HepG2 (cell line): ENCODE data around the gene TXNRD3. TPM values are rescaled to one million over a fixed set of nuclear protein-coding genes. Genes with fewer than 3 reads are reported as not detected.

Source experiments
- ATAC-seq: fragments of 200-7000 bp; cut with Tn5 transposase; 3 replicates; pipeline ENCODE4 v1.9.1; 2020; ENCODE audit warnings: mild to moderate bottlenecking, moderate library complexity
- BruUV-seq: library from RNA; stranded (reverse); fragments of 400-500 nt; replicated peaks from 2 replicates; lab custom pipeline; 2021; lab: Mats Ljungman, UMichigan
- CTCF ChIA-PET: fragments of 300-600 bp; formaldehyde crosslinking; extraction: SDS; loops from one replicate; lab custom pipeline; 2021; ENCODE audit warnings: low total read pairs, inconsistent platforms, low intra/inter-chr PET ratio; lab: Yijun Ruan, JAX
- POLR2A ChIA-PET: fragments of 350-600 bp; sonication (Branson Sonifier 250); formaldehyde crosslinking; loops from one replicate; lab custom pipeline; 2020; ENCODE audit warnings: antibody characterized with exemption, inconsistent platforms; lab: Yijun Ruan, JAX
- DNase-seq: peaks from one replicate; pipeline ENCODE4 v3.0.0-alpha.2; 2015; ENCODE audit warnings: low spot score
- FAIRE-seq: peaks from 3 replicates; lab custom pipeline; 2011; peaks lifted over from hg19 to GRCh38; lab: Jason Lieb, UNC
- H2AFZ ChIP-seq: one replicate; pipeline ENCODE4 v1.6.1; 2011; ENCODE audit warnings: low read length, inconsistent platforms
- H3K27ac ChIP-seq: fragments of 300-600 bp; 3 replicates; pipeline ENCODE4 v1.8.0; 2011; ENCODE audit warnings: mixed run types, mild to moderate bottlenecking, mixed read lengths, low read length, inconsistent platforms; ENCODE audit not compliant: insufficient read depth; ENCODE audit errors: extremely low read length
- H3K27me3 ChIP-seq, 2 experiments: fragments of 200-600 bp in 1 of 2; 2 replicates in 1 of 2; 3 replicates in 1 of 2; pipeline versions ENCODE4 v1.6.0 to v1.8.0; 2011; ENCODE audit warnings: low read length in 2 of 2, mild to moderate bottlenecking in 2 of 2, moderate library complexity in 2 of 2, inconsistent platforms in 1 of 2; ENCODE audit not compliant: insufficient read depth in 2 of 2, control insufficient read depth in 1 of 2
- H3K36me3 ChIP-seq, 2 experiments: fragments of 200-600 bp in 1 of 2; replicated peaks in 1 of 2; 2 replicates in 1 of 2; 3 replicates in 1 of 2; pipeline versions ENCODE4 v1.5.1 to v1.8.0; 2011; ENCODE audit warnings: low read length in 2 of 2, inconsistent platforms in 1 of 2; ENCODE audit not compliant: insufficient read depth in 2 of 2, control insufficient read depth in 1 of 2
- H3K4me1 ChIP-seq: 2 replicates; pipeline ENCODE4 v1.5.1; 2012; ENCODE audit warnings: low read length, inconsistent platforms; ENCODE audit not compliant: insufficient read depth
- H3K4me2 ChIP-seq: 2 replicates; pipeline ENCODE4 v1.6.0; 2011; ENCODE audit warnings: low read depth, low read length, inconsistent platforms
- H3K4me3 ChIP-seq, 3 experiments: fragments of 200-600 bp in 1 of 3; sonication (generic), shearing (Covaris generic) in 1 of 3; replicated peaks in 1 of 3; 2 replicates each; pipeline ENCODE4 v1.5.1; 2011 to 2016; ENCODE audit warnings: low read length in 3 of 3, inconsistent platforms in 2 of 3, low read depth in 2 of 3, mild to moderate bottlenecking in 2 of 3, control low read depth in 1 of 3, mixed read lengths in 1 of 3; ENCODE audit not compliant: insufficient read depth in 1 of 3
- H3K79me2 ChIP-seq: one replicate; pipeline ENCODE4 v1.6.1; 2011; ENCODE audit warnings: low read length, inconsistent platforms; ENCODE audit not compliant: insufficient read depth
- H3K9ac ChIP-seq: 2 replicates; pipeline ENCODE4 v1.6.0; 2011; ENCODE audit warnings: mild to moderate bottlenecking, low read depth, low read length, inconsistent platforms; ENCODE audit not compliant: insufficient read depth
- H3K9me3 ChIP-seq: 2 replicates; pipeline ENCODE4 v1.5.1; 2012; ENCODE audit warnings: mild to moderate bottlenecking, low read length
- H4K20me1 ChIP-seq: 2 replicates; pipeline ENCODE4 v1.6.0; 2011; ENCODE audit warnings: inconsistent platforms, mild to moderate bottlenecking, low read length, moderate library complexity; ENCODE audit not compliant: insufficient read depth
- CBX1 ChIP-seq: IDR thresholded peaks from one replicate; pipeline ENCODE4 v1.6.1; 2016; ENCODE audit warnings: antibody characterized with exemption, low read depth
- HHEX ChIP-seq: IDR thresholded peaks from 2 replicates; pipeline ENCODE4 v1.6.1; 2016; ENCODE audit warnings: control low read depth
- MYC ChIP-seq: sonication (generic); formaldehyde crosslinking; IDR thresholded peaks from 2 replicates; pipeline ENCODE4 v1.9.0; 2021; ENCODE audit warnings: missing genetic modification reagents, borderline replicate concordance
- REPIN1 ChIP-seq: sonication (generic); formaldehyde crosslinking; IDR thresholded peaks from 2 replicates; pipeline ENCODE4 v1.8.0; 2022; ENCODE audit warnings: missing genetic modification reagents, low read depth, mild to moderate bottlenecking, borderline replicate concordance
- SIX1 ChIP-seq: sonication (generic); formaldehyde crosslinking; IDR thresholded peaks from 2 replicates; pipeline ENCODE4 v1.4.0; 2020; ENCODE audit warnings: missing genetic modification reagents, borderline replicate concordance
- SKI ChIP-seq: fragments of 450-650 bp; IDR thresholded peaks from one replicate; pipeline ENCODE4 v1.6.1; 2018; ENCODE audit warnings: mild to moderate bottlenecking; ENCODE audit not compliant: partially characterized antibody
- THAP11 ChIP-seq: IDR thresholded peaks from 2 replicates; pipeline ENCODE4 v1.6.1; 2016; ENCODE audit warnings: missing biosample characterization, missing genetic modification reagents
- ZBTB44 ChIP-seq: sonication (generic); formaldehyde crosslinking; IDR thresholded peaks from 2 replicates; pipeline ENCODE4 v1.4.0; 2020; ENCODE audit warnings: missing genetic modification reagents
- ZFY ChIP-seq: sonication (generic); formaldehyde crosslinking; IDR thresholded peaks from 2 replicates; pipeline ENCODE4 v1.4.0; 2020; ENCODE audit warnings: missing genetic modification reagents
- ZMYM2 ChIP-seq: sonication (generic); formaldehyde crosslinking; IDR thresholded peaks from 2 replicates; pipeline ENCODE4 v1.8.0; 2022; ENCODE audit warnings: mild to moderate bottlenecking, missing genetic modification reagents
- ZSCAN29 ChIP-seq: sonication (generic); formaldehyde crosslinking; conservative IDR thresholded peaks from 2 replicates; pipeline ENCODE4 v1.4.0; 2020; ENCODE audit warnings: mild to moderate bottlenecking, missing genetic modification reagents
- WGBS: methylation state at CpG from one replicate; pipeline ENCODE4 v1.1.6; 2017; ENCODE audit warnings: low lambda C conversion rate; 5-methylcytosine and 5-hydroxymethylcytosine counted together
- in situ Hi-C: cut with HindIII; loops from 2 replicates; pipeline ENCODE4 v1.10.0; 2017; ENCODE audit warnings: low pct_unique_long_range_greater_than_20kb; ENCODE audit not compliant: extremely low pct_ligation_motif_present
- intact Hi-C: fragments of 100-400 bp; cut with micrococcal nuclease; formaldehyde crosslinking; loops from one replicate; pipeline ENCODE4 v1.10.0; 2022; ENCODE audit not compliant: unreplicated experiment
- polyA plus RNA-seq, 8 experiments: library from polyadenylated mRNA; depleted of rRNA in 3 of 8; stranded (reverse) in 7 of 8; unstranded in 1 of 8; fragments of >200 nt; fragmentation: Illumina TruSeq in 4 of 8; extraction: Trizol in 4 of 8; gene quantifications; 2 replicates each; pipeline versions ENCODE4 v1.2.1 to v1.2.3, GENCODE V29; 2011 to 2016; ENCODE audit warnings: low read depth in 4 of 8, missing spikeins in 1 of 8, mixed read lengths in 1 of 8; ENCODE audit not compliant: insufficient read depth in 1 of 8
- total RNA-seq, 5 experiments: library from RNA; depleted of rRNA; stranded (reverse); fragments of >200 nt; fragmentation: Illumina TruSeq; extraction: Trizol; gene quantifications; 2 replicates each; pipeline ENCODE4 v1.2.3, GENCODE V29; 2016; ENCODE audit warnings: low read depth in 1 of 5

TXNRD3 gene
- total and polyA plus RNA-seq, 2 of the 13 experiments (the other 11 are each of a cell fraction or from before 2014, with no cell fraction given), result 4.8 to 20.7 TPM

- 18% methylated on average over 5 of the region's 7 CpGs for WGBS
These were observed 22.2 kb upstream of the TXNRD3 start for GRCh38 chr3:126676919-126677705.

GRCh38 chr3:126672741-126673140 is 17.8 kb upstream of the TXNRD3 start:
- H2AFZ ChIP-seq, result no peak overlapping the region
- 28% methylated on average over 4 of the region's 6 CpGs for WGBS
- FAIRE-seq (no peak), ATAC-seq (no peak)
- TF ChIP-seq MYC (CRISPR knock-in tag), result no peak
- TF ChIP-seq ZFY, result no peak
- no peak for TF ChIP-seq HHEX (CRISPR knock-in tag)
- TF ChIP-seq REPIN1 (CRISPR knock-in tag), result no peak
- TF ChIP-seq THAP11 (CRISPR knock-in tag), result no peak
- TF ChIP-seq ZMYM2 (CRISPR knock-in tag), result no peak
- no peak for TF ChIP-seq ZBTB44 (CRISPR knock-in tag)
- no peak for TF ChIP-seq SKI
- no peak for TF ChIP-seq CBX1
- TF ChIP-seq, all 625 proteins: peak for 0
- H3K4me1 ChIP-seq, result no peaks in the 10 kb centered on the region
- H3K36me3 ChIP-seq, result no peaks in the 10 kb centered on the region
- ChIA-PET CTCF (no interaction called here), POLR2A (no interaction called here)
- peaks cover 1 to 26% of the 10 kb centered on the region in 2 experiments; a peak in 3 of 5 replicates for H3K27me3 ChIP-seq
- no peaks in the 10 kb centered on the region for H3K79me2 ChIP-seq
- DNase-seq, result no peak
- intact Hi-C loops, result loop anchor here (10.0 kb wide), 1 partner anchor 312 kb away; the partner anchor contains the start of gene PLXNA1
- no peak overlapping the region for H3K27ac ChIP-seq
- H3K4me3 ChIP-seq, result no peak overlapping the region
- BruUV-seq, result no TSS peak
- H4K20me1 ChIP-seq, result no peaks in the 10 kb centered on the region
- in situ Hi-C loops, result loop anchor here (10.0 kb wide), 1 partner anchor 302 kb away; no protein-coding TSS in a partner anchor
- no peak overlapping the region for H3K4me2 ChIP-seq
- no peak overlapping the region for H3K9ac ChIP-seq
- no peaks in the 10 kb centered on the region for H3K9me3 ChIP-seq

More at GRCh38 chr3:126676919-126677705, 22.2 kb upstream of the TXNRD3 start:
- no peak for FAIRE-seq
- TF ChIP-seq ZSCAN29 (CRISPR knock-in tag) (no peak), SIX1 (CRISPR knock-in tag) (no peak)
- in situ Hi-C loops, result loop anchor here (5.0 to 10.0 kb wide), 2 partner anchors 298 to 780 kb away; no protein-coding TSS in a partner anchor
- no peak for ATAC-seq
- Histone ChIP-seq H3K4me3 (no peak overlapping the region), H3K9me3 (no peaks in the 10 kb centered on the region), H3K4me1 (peaks cover 11% of the 10 kb centered on the region), H3K27ac (no peak overlapping the region), H4K20me1 (no peaks in the 10 kb centered on the region; the same call in 1 of the 2 replicates), H3K9ac (no peak overlapping the region), H3K36me3 (no peaks in the 10 kb centered on the region), H3K79me2 (no peaks in the 10 kb centered on the region), H2AFZ (no peak overlapping the region), H3K4me2 (no peak overlapping the region), H3K27me3 (peaks cover 5 to 53% of the 10 kb centered on the region in 2 experiments; a peak in 4 of 5 replicates)
- DNase-seq, result no peak
- intact Hi-C loops, result loop anchor here (5.0 to 10.0 kb wide), 3 partner anchors 308 to 865 kb away; partner anchors contain the start of gene PLXNA1
- ChIA-PET POLR2A (no interaction called here), CTCF (no interaction called here)
- no TSS peak for BruUV-seq
